GM12864 (cell line): ENCODE data around the gene NPHP4.

Experiments used
- DNase-seq: peaks from one replicate; pipeline ENCODE4 v3.0.0-alpha.2; 2011; ENCODE audit warnings: low read depth
- H3K4me3 ChIP-seq: 2 replicates; pipeline ENCODE4 v1.5.1; 2011; ENCODE audit warnings: mild to moderate bottlenecking, low read depth, low read length, control low read depth
- TF ChIP-seq, protein P1 (sequence below): IDR thresholded peaks from 2 replicates; pipeline ENCODE4 v1.5.1; 2011; ENCODE audit warnings: low read depth, mild to moderate bottlenecking, moderate library complexity, low read length, control low read depth, inconsistent platforms; ENCODE audit errors: missing control alignments

The NPHP4 gene

DNA sequence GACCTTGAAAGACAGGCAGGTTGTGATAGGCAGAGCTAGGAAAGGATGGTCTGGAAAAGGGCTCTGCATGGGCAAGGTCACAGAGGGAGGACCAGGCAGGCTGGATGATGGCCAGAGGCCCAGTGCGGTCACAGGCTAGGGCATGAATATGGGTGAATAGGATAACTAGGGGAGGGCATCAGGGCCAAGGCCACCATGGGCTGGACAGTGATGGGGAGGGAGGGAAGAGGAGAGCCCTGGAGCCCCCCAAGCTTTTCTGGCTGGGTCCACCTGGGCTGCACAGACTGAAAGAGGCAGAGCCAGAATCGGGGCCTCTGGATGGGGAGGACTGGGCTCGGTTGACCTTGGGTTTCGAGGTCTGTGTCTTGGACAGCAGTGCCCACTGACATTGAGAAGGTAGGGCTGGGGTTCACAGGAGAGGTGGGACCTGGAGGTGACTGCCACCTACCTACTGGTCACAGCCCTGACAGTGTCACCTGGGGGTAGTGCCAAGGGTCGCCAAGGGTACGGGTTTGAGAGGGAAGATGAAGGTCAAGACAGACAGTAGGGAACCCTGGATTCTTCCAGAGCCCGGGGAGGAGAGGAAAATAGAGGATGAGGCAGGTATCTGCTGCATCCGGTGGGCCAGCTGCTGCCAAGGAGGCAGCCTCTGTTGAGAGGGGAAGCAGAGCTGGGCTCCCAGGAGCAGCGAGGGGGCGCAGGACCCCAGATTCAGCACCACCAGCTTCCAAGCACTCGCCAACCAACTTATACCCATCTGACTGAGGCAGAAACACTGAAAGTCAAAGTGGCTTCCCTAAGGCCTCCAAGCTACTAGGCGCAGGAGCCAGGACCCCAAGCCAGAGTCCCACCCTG, 6.1 kb upstream of the NPHP4 start:
- DNase-seq: no peak
- TF ChIP-seq, protein P1, sequence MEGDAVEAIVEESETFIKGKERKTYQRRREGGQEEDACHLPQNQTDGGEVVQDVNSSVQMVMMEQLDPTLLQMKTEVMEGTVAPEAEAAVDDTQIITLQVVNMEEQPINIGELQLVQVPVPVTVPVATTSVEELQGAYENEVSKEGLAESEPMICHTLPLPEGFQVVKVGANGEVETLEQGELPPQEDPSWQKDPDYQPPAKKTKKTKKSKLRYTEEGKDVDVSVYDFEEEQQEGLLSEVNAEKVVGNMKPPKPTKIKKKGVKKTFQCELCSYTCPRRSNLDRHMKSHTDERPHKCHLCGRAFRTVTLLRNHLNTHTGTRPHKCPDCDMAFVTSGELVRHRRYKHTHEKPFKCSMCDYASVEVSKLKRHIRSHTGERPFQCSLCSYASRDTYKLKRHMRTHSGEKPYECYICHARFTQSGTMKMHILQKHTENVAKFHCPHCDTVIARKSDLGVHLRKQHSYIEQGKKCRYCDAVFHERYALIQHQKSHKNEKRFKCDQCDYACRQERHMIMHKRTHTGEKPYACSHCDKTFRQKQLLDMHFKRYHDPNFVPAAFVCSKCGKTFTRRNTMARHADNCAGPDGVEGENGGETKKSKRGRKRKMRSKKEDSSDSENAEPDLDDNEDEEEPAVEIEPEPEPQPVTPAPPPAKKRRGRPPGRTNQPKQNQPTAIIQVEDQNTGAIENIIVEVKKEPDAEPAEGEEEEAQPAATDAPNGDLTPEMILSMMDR: no peak

DNA sequence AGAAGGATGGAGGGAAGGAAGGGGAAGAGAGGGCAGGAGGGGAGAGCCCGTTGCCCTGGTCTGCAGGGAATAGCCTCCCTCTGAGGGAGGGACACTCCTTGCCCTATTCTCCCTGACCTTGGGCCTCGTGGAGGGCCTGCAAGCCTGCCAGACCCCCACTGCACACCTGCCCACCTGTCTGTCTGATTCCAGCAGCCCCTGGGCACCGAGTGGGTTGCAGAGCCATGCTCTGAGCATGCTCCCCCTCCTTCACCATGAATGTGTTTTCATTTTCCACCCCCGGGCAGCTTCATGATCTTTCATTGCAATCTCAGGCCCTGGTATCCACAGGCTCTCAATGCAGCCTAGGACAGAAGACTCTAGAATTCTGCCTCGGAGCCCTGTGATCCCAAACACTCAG, 5.1 kb upstream of the NPHP4 start:
- no peak overlapping the region for H3K4me3 ChIP-seq
- DNase-seq: no peak
- TF ChIP-seq, protein P1: no peak

More for the DNA sequence above, 6.1 kb upstream of the NPHP4 start:
- H3K4me3 ChIP-seq: no peak overlapping the region

DNA sequence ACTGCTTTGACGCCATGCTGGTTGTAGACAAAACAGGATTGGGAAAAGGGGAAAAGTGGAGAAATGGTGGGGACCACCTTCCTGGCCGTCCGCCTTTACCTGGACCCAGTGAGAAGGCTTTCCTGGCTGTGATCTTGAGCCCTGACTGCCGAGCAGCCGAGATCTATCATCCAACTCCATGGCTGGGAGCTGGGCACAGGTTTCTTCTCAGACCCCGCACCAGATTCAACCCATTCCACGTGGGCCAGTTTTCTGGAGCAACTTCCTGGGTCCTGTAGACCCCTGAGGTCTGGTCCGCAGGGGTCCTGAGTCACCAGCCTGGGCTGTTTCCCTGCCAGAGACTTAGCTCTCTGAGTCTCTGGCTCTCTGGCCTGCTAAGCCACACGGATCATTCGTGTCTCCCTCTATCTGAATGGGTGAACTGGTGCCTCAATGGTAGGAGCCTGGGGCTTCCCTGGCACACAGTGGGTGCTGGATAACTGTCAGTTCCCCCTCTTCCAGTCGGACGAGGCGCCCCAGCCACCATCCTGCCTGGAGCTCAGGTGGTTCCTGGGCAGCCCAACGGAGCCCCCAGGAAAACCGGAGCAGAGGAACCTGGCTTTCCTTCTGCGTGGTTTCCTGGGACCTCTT, 4.5 kb upstream of the NPHP4 start:
- no peak overlapping the region for H3K4me3 ChIP-seq
- DNase-seq: no peak
- TF ChIP-seq, protein P1: no peak

DNA sequence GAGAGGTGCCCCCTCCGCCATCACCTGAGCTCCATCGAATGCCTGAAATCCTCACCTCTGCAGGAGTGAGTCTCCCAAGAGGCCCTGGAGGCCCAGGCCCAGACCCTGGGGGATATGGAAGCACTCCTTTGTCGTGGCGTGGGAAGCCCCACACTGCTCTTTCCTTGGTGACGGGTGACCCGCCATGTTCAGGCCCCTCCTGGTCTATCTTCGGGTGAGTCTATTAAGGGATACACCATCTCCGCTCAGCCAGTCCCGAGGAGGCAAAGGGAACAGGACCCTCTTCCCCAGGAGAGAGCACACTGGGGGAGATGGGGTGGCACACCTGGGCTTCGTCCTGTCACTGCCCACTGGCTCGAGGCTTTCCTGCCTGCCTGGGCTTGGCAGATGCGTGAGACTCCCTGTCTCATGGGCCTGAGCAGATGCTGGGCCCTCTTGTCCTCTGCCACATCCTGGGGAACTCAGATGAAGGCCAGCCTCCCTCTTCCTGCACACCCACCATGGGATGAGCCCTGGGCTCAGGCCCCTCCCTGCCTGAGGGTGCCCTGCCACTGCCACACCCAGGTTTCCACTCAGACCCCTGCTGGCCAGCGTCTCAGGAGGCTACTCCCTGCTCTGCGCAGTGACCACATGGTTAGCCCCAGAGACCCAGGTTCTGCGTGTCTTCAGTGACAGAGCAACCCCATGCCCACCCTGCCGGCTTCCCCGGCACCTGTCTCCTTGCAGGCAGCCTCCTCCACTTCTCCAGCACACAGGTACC, 3.8 kb upstream of the NPHP4 start:
- DNase-seq: no peak
- H3K4me3 ChIP-seq: no peak overlapping the region
- TF ChIP-seq, protein P1: no peak

DNA sequence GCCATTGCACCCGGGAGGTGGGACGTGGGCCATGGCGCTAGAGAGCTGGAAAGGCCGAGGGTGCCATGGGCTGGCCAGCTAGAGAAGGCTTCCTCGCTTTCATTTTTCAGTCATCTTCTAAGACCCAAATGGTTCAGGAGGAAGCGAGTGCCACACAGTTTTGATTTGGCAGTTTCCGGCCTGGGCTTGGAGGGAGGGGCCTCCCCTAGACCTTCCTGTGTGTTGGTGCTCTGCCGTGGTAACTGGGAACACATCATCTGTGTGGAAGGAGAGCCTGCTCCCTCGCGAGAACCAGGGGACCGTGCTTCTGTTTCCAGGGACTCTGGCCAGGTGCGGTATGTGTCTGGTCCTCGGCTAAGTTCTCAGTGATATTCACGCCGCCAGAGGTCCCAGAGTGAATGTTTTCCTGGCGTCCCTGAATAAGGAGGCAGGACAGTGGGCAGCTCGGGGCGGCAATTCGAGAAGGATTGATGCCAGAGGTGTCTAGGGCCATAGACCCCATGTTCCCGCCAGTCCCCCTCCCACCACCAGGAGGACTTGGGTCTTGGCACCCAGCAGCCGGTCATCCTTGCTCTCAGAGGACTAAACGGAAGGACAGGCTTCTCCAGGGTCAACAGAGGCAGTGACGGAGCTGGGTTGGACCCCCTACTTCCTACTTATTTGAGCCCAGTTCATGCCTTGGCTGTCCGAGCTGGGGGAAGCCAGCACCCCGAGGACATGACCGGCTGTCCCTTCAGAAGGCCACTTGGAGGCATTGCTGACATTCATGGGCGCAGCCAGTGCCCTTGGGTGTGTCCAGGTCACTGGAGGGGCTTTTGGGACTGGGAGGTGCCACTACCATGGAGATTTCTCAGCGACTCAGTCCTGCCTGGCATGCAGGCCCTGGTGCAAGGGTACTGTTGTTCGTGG, 2.7 kb upstream of the NPHP4 start:
- DNase-seq: no peak
- peak overlapping the region; percentile 82 for H3K4me3 ChIP-seq
- TF ChIP-seq, protein P1: peak; percentile 12
